Measurements from ENCODE around the gene CIB2. TPM values are rescaled to one million over a fixed set of nuclear protein-coding genes. Genes with fewer than 3 reads are reported as not detected.

Gene CIB2
- total RNA-seq, 1 donor from 2014 or later: 2.9 TPM

Other genes with a start within 250 kb of the CIB2 start
- 24.4 and 41.3 TPM in 2 replicates for gene TBC1D2B, start 53.7 kb downstream of the CIB2 start, total RNA-seq
- gene SH2D7, start 38.9 kb downstream of the CIB2 start, total RNA-seq: 0.16 and 0.31 TPM in 2 replicates
- gene IDH3A, start 17.9 kb upstream of the CIB2 start, total RNA-seq: 116 and 122 TPM in 2 replicates
- 2.9 and 5.2 TPM in 2 replicates for gene ACSBG1, start 103.1 kb upstream of the CIB2 start, total RNA-seq
- gene DNAJA4, start 133.1 kb upstream of the CIB2 start, total RNA-seq: 9.8 and 11.6 TPM in 2 replicates
- gene SKIC8, start 168.2 kb upstream of the CIB2 start, total RNA-seq: 49.5 and 56.8 TPM in 2 replicates
- gene CRABP1, start 208.9 kb upstream of the CIB2 start, total RNA-seq: not detected in 2 replicates